HG03439 (cell line): Measurements from ENCODE around the gene RAI1.
A peak's percentile ranks its signal among the peaks of the same experiment; 100 is the strongest.

Experiments used
- ATAC-seq: cut with Tn5 transposase; IDR thresholded peaks from one replicate; pipeline ENCODE4 v1.9.1; 2021; ENCODE audit warnings: mild to moderate bottlenecking, moderate library complexity; ENCODE audit not compliant: unreplicated experiment

Gene RAI1

GRCh38 chr17:17696882-17697633 lies 15.8 kb downstream of the RAI1 start:
- no peak for ATAC-seq

- ATAC-seq, result no peak
Observed at GRCh38 chr17:17698371-17698770, 17.1 kb downstream of the RAI1 start.

GRCh38 chr17:17698869-17699351 lies 17.7 kb downstream of the RAI1 start:
- ATAC-seq, result no peak

- no peak for ATAC-seq
Observed at GRCh38 chr17:17699491-17699890, 18.2 kb downstream of the RAI1 start.

- ATAC-seq, result no peak
Observed at GRCh38 chr17:17700251-17700969, 19.2 kb downstream of the RAI1 start.

- no peak for ATAC-seq
Observed at GRCh38 chr17:17701112-17701511, 19.9 kb downstream of the RAI1 start.

- no peak for ATAC-seq
Observed at GRCh38 chr17:17701658-17702057, 20.4 kb downstream of the RAI1 start.

GRCh38 chr17:17702449-17703139 lies 21.3 kb downstream of the RAI1 start:
- no peak for ATAC-seq

GRCh38 chr17:17703140-17703919 lies 22.1 kb downstream of the RAI1 start:
- ATAC-seq, result no peak

GRCh38 chr17:17704931-17705330 lies 23.7 kb downstream of the RAI1 start:
- ATAC-seq, result no peak

- no peak for ATAC-seq
Observed at GRCh38 chr17:17706140-17707060, 25.1 kb downstream of the RAI1 start.

- ATAC-seq, result no peak
Observed at GRCh38 chr17:17708295-17708694, 27.0 kb downstream of the RAI1 start.

GRCh38 chr17:17708816-17709215 lies 27.6 kb downstream of the RAI1 start:
- no peak for ATAC-seq

- ATAC-seq, result no peak
Observed at GRCh38 chr17:17709815-17710321, 28.6 kb downstream of the RAI1 start.

GRCh38 chr17:17710355-17710727 lies 29.1 kb downstream of the RAI1 start:
- ATAC-seq, result no peak

GRCh38 chr17:17710728-17711541 lies 29.7 kb downstream of the RAI1 start:
- ATAC-seq, result no peak

- no peak for ATAC-seq
Observed at GRCh38 chr17:17711641-17712162, 30.4 kb downstream of the RAI1 start.

GRCh38 chr17:17712268-17712924 lies 31.1 kb downstream of the RAI1 start:
- ATAC-seq, result peak; percentile 45
